ENCODE data around the gene ZNF366.

The ZNF366 gene

GRCh38 chr5:72468606-72469005 lies 38.6 kb downstream of the ZNF366 start:
- no peak for TF ChIP-seq CTCF (IDR thresholded peaks at IDR 0.05)
- H3K4me3 ChIP-seq: no peak overlapping the region
- H3K27ac ChIP-seq: no peak overlapping the region
- DNase-seq (ENCODE audit: low spot score): no peak

GRCh38 chr5:72468024-72468423 lies 39.2 kb downstream of the ZNF366 start:
- Histone ChIP-seq H3K27ac (peak overlapping the region; percentile 16 to 67), H3K4me3 (no peak overlapping the region)
- no peak for DNase-seq (ENCODE audit: low spot score)
- no peak for TF ChIP-seq CTCF (IDR thresholded peaks at IDR 0.05)

DNA sequence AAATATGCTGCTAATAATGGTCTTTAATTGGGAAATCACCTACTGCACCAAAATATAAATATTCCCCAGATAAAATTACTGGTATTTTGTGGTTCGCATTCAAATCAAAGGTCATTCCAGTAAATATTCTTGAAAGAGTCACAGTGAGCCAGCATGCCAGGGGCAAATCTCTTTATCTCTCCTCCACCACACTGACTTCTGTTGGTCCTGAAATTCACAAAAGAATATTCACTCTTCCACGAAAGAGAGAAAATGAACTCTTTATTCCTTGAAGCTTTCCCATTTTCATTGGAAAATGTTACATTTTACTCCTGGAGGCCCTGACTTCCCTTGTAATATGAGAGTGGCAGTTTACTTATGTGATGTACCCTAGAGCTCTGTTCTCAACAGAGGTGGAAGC lies 39.7 kb downstream of the ZNF366 start:
- Histone ChIP-seq H3K27ac (peak overlapping the region; percentile 16 to 67), H3K4me3 (no peak overlapping the region)
- TF ChIP-seq CTCF (IDR thresholded peaks at IDR 0.05): no peak
- DNase-seq (ENCODE audit: low spot score): no peak

- H3K27ac ChIP-seq: no peak overlapping the region
Measured at GRCh38 chr5:72465601-72466563, 41.3 kb downstream of the ZNF366 start.

GRCh38 chr5:72465066-72465465 lies 42.1 kb downstream of the ZNF366 start:
- TF ChIP-seq CTCF (IDR thresholded peaks at IDR 0.05): no peak
- no peak overlapping the region for H3K4me3 ChIP-seq
- DNase-seq (ENCODE audit: low spot score): no peak
- no peak overlapping the region for H3K27ac ChIP-seq

More at GRCh38 chr5:72465601-72466563, 41.3 kb downstream of the ZNF366 start:
- H3K4me3 ChIP-seq: no peak overlapping the region
- TF ChIP-seq CTCF (IDR thresholded peaks at IDR 0.05): no peak
- DNase-seq (ENCODE audit: low spot score): no peak

GRCh38 chr5:72464071-72464470 lies 43.1 kb downstream of the ZNF366 start:
- no peak overlapping the region for H3K4me3 ChIP-seq
- DNase-seq (ENCODE audit: low spot score): no peak
- H3K27ac ChIP-seq: no peak overlapping the region
- no peak for TF ChIP-seq CTCF (IDR thresholded peaks at IDR 0.05)

Data from coronary artery (tissue), 2 donors.